K562 (cell line): Measurements from ENCODE around the gene NTRK3. TPM values are rescaled to one million over a fixed set of nuclear protein-coding genes. Genes with fewer than 3 reads are reported as not detected.

ENCODE experiments used
- ATAC-seq: fragments of 200-7000 bp; cut with Tn5 transposase; 3 replicates; pipeline ENCODE4 v1.9.1; 2020; ENCODE audit warnings: moderate library complexity
- BruUV-seq: library from RNA; stranded (reverse); fragments of 400-500 nt; replicated peaks from 2 replicates; lab custom pipeline; 2021; lab: Mats Ljungman, UMichigan
- CTCF ChIA-PET: fragments of 300-600 bp; formaldehyde crosslinking; extraction: SDS; loops from one replicate; lab custom pipeline; 2021; ENCODE audit warnings: low intra/inter-chr PET ratio; lab: Yijun Ruan, JAX
- POLR2A ChIA-PET: fragments of 300-600, 350-650 bp; sonication (Branson Sonifier 250); formaldehyde crosslinking; extraction: SDS; loops from one replicate; lab custom pipeline; 2021; ENCODE audit warnings: antibody characterized with exemption, inconsistent platforms; lab: Yijun Ruan, JAX
- DNase-seq, 4 experiments: peaks; one replicate each; pipeline versions ENCODE4 v3.0.0 to v3.0.0-alpha.2; 2011 to 2018; ENCODE audit warnings: low spot score in 3 of 4, mixed read lengths in 3 of 4; ENCODE audit errors: extremely low read depth in 1 of 4
- FAIRE-seq: peaks from 2 replicates; lab custom pipeline; 2011; peaks lifted over from hg19 to GRCh38; lab: Jason Lieb, UNC
- H2AFZ ChIP-seq: 2 replicates; pipeline ENCODE4 v1.6.0; 2011; ENCODE audit warnings: low read depth, low read length, control low read depth, inconsistent platforms
- H3K27ac ChIP-seq: fragments of 200-600 bp; 3 replicates; pipeline ENCODE4 v1.8.0; 2011; ENCODE audit warnings: low read depth, mild to moderate bottlenecking, control low read depth, inconsistent platforms, low read length, moderate library complexity, mixed read lengths; ENCODE audit errors: extremely low read depth
- H3K27me3 ChIP-seq, 2 experiments: fragments of 300-600 bp in 1 of 2; 2 replicates in 1 of 2; 3 replicates in 1 of 2; pipeline versions ENCODE4 v1.6.0 to v1.8.0; 2011; ENCODE audit warnings: inconsistent platforms in 2 of 2, low read length in 2 of 2, mild to moderate bottlenecking in 1 of 2, mixed read lengths in 1 of 2, moderate library complexity in 1 of 2; ENCODE audit not compliant: control insufficient read depth in 2 of 2, insufficient read depth in 2 of 2
- H3K36me3 ChIP-seq: fragments of 300-600 bp; 3 replicates; pipeline ENCODE4 v1.8.0; 2011; ENCODE audit warnings: mild to moderate bottlenecking, low read length, inconsistent platforms; ENCODE audit not compliant: control insufficient read depth, insufficient read depth
- H3K4me1 ChIP-seq, 2 experiments: fragments of 200-600 bp in 1 of 2; replicated peaks in 1 of 2; 2 replicates in 1 of 2; 3 replicates in 1 of 2; pipeline versions ENCODE4 v1.5.1 to v1.8.0; 2011; ENCODE audit warnings: inconsistent platforms in 2 of 2, low read length in 2 of 2, mild to moderate bottlenecking in 1 of 2, mixed read lengths in 1 of 2, moderate library complexity in 1 of 2; ENCODE audit not compliant: control insufficient read depth in 2 of 2, insufficient read depth in 2 of 2
- H3K4me2 ChIP-seq: 2 replicates; pipeline ENCODE4 v1.6.1; 2011; ENCODE audit warnings: low read length, control low read depth, inconsistent platforms, mixed read lengths; ENCODE audit not compliant: insufficient read depth
- H3K4me3 ChIP-seq: fragments of 200-600 bp; sonication (generic), shearing (Covaris generic); 2 replicates; pipeline ENCODE4 v1.5.1; 2016; ENCODE audit warnings: control low read depth, inconsistent platforms
- H3K79me2 ChIP-seq: fragments of 200-600 bp; 3 replicates; pipeline ENCODE4 v1.8.0; 2011; ENCODE audit warnings: low read length, inconsistent platforms; ENCODE audit not compliant: control insufficient read depth, insufficient read depth
- H3K9ac ChIP-seq, 2 experiments: 2 replicates each; pipeline versions ENCODE4 v1.6.0 to v1.6.1; 2011; ENCODE audit warnings: low read depth in 2 of 2, low read length in 2 of 2, control low read depth in 1 of 2, inconsistent platforms in 1 of 2, mild to moderate bottlenecking in 1 of 2, mixed read lengths in 1 of 2; ENCODE audit not compliant: insufficient read depth in 1 of 2
- H3K9me1 ChIP-seq: one replicate; pipeline ENCODE4 v1.6.0; 2011; ENCODE audit warnings: inconsistent platforms, mild to moderate bottlenecking, low read length, moderate library complexity; ENCODE audit not compliant: control insufficient read depth, insufficient read depth
- H3K9me3 ChIP-seq: replicated peaks from 2 replicates; pipeline ENCODE4 v1.5.1; 2011; ENCODE audit warnings: low read depth, low read length, inconsistent platforms; ENCODE audit not compliant: control insufficient read depth, insufficient read depth
- H4K20me1 ChIP-seq: replicated peaks from 2 replicates; pipeline ENCODE4 v1.6.1; 2011; ENCODE audit warnings: low read length, inconsistent platforms, mixed read lengths; ENCODE audit not compliant: control insufficient read depth, insufficient read depth
- ARID2 ChIP-seq: fragments of 450-650 bp; IDR thresholded peaks from 2 replicates; pipeline ENCODE4 v1.6.1; 2017; ENCODE audit warnings: antibody characterized with exemption, mild to moderate bottlenecking
- ATF6 ChIP-seq: sonication (generic); formaldehyde crosslinking; IDR thresholded peaks from 2 replicates; pipeline ENCODE4 v1.4.0; 2020; ENCODE audit warnings: mild to moderate bottlenecking, missing genetic modification reagents
- ETV6 ChIP-seq, 3 experiments: fragments of 150-350 bp in 1 of 3; sonication (generic) in 1 of 3; formaldehyde crosslinking in 1 of 3; IDR thresholded peaks; 2 replicates each; pipeline versions ENCODE4 v1.6.1 to v1.8.0; 2014 to 2022; ENCODE audit warnings: borderline replicate concordance in 2 of 3, low read depth in 2 of 3, antibody characterized with exemption in 1 of 3, low read length in 1 of 3, mild to moderate bottlenecking in 1 of 3, missing genetic modification reagents in 1 of 3
- HDAC2 ChIP-seq: fragments of 450-650 bp; IDR thresholded peaks from 2 replicates; pipeline ENCODE4 v1.6.1; 2016; ENCODE audit warnings: mild to moderate bottlenecking
- NEUROD1 ChIP-seq: fragments of 150-350 bp; IDR thresholded peaks from 2 replicates; pipeline ENCODE4 v1.6.1; 2014; ENCODE audit warnings: borderline replicate concordance, low read length, low read depth; ENCODE audit not compliant: partially characterized antibody
- NONO ChIP-seq, 2 experiments: fragments of 200-400 bp in 1 of 2; fragments of 450-650 bp in 1 of 2; formaldehyde crosslinking in 1 of 2; IDR thresholded peaks; 2 replicates each; pipeline ENCODE4 v1.6.1; 2017; ENCODE audit warnings: low read depth in 2 of 2, mild to moderate bottlenecking in 2 of 2, moderate library complexity in 2 of 2, low read length in 1 of 2
- RBM39 ChIP-seq: fragments of 200-400 bp; formaldehyde crosslinking; optimal IDR thresholded peaks from 2 replicates; pipeline ENCODE3; 2018; ENCODE audit warnings: low read depth, low read length
- SLC30A9 ChIP-seq: fragments of 250-450 bp; sonication (Bioruptor Pico); IDR thresholded peaks from 2 replicates; pipeline ENCODE4 v1.8.0; 2022; ENCODE audit warnings: mild to moderate bottlenecking, moderate library complexity
- TEAD1 ChIP-seq, 2 experiments: fragments of 450-650 bp in 1 of 2; sonication (generic) in 1 of 2; formaldehyde crosslinking; IDR thresholded peaks; 2 replicates each; pipeline versions ENCODE4 v1.4.0 to v1.8.0; 2020 to 2022; ENCODE audit warnings: mild to moderate bottlenecking in 2 of 2, missing genetic modification reagents in 1 of 2
- ZKSCAN1 ChIP-seq: fragments of 150-350 bp; IDR thresholded peaks from 2 replicates; pipeline ENCODE4 v1.6.1; 2016; ENCODE audit warnings: low read depth, low read length
- ZKSCAN3 ChIP-seq: fragments of 250-450 bp; sonication (Bioruptor Pico); IDR thresholded peaks from 2 replicates; pipeline ENCODE4 v1.4.0; 2020
- ZNF384 ChIP-seq: IDR thresholded peaks from 2 replicates; pipeline ENCODE4 v1.6.1; 2012; ENCODE audit warnings: low read depth, low read length, improper control_type of control experiment
- ZNF408 ChIP-seq: fragments of 250-450 bp; sonication (Bioruptor Pico); IDR thresholded peaks from 2 replicates; pipeline ENCODE4 v1.4.0; 2020; ENCODE audit warnings: low read depth, mild to moderate bottlenecking, moderate library complexity
- ZNF436 ChIP-seq: fragments of 250-450, 450-650 bp; sonication (Bioruptor Pico); formaldehyde crosslinking; IDR thresholded peaks from 2 replicates; pipeline ENCODE4 v1.7.0; 2020; ENCODE audit warnings: mild to moderate bottlenecking
- ZSCAN29 ChIP-seq: fragments of 450-650 bp; IDR thresholded peaks from 2 replicates; pipeline ENCODE4 v1.6.1; 2017
- WGBS: fragments of 100-300 bp; shearing (Covaris generic); methylation state at CpG from one replicate; pipeline ENCODE4 v1.1.6; 2016; ENCODE audit warnings: low coverage, mixed read lengths; ENCODE audit not compliant: insufficient coverage; ENCODE audit errors: missing lambda C conversion rate; 5-methylcytosine and 5-hydroxymethylcytosine counted together
- in situ Hi-C: fragments of 300-500 bp; cut with MboI; formaldehyde crosslinking; loops from 4 replicates; pipeline ENCODE4 v1.15.0; 2018; ENCODE audit warnings: inconsistent platforms, mixed read lengths
- intact Hi-C: fragments of 100-400 bp; cut with micrococcal nuclease; formaldehyde crosslinking; loops from 2 replicates; pipeline ENCODE4 v1.14.2; 2022
- polyA plus RNA-seq, 8 experiments: library from polyadenylated mRNA; depleted of rRNA in 4 of 8; stranded (reverse) in 5 of 8; unstranded in 3 of 8; fragments of >200 nt; fragmentation: Nextera tagmentation in 2 of 8; fragmentation: Illumina TruSeq in 1 of 8; extraction: Ambion mirVana in 2 of 8; extraction: Trizol in 1 of 8; gene quantifications; 2 replicates each; pipeline versions ENCODE4 v1.2.1 to v1.2.3, GENCODE V29; 2011 to 2014; ENCODE audit warnings: inconsistent platforms in 1 of 8, missing spikeins in 1 of 8
- total RNA-seq, 7 experiments: library from RNA; depleted of rRNA in 6 of 7; stranded (reverse); fragments of >200 nt in 6 of 7; fragmentation: Illumina TruSeq in 2 of 7; extraction: Trizol in 2 of 7; gene quantifications; 2 replicates each; pipeline versions ENCODE4 v1.2.1 to v1.2.3, GENCODE V29; 2011 to 2021; ENCODE audit warnings: low replicate concordance in 1 of 7

Gene NTRK3
- total and polyA plus RNA-seq, 9 of the 15 experiments (the other 6 are each of a cell fraction or from before 2014, with no cell fraction given): 0.11 to 0.13 TPM; not detected in 7

GRCh38 chr15:87944691-87945090 lies 311.8 kb downstream of the NTRK3 start:
- Histone ChIP-seq H3K4me1 (no peaks in the 10 kb centered on the region), H3K27me3 (peaks cover 0 to 21% of the 10 kb centered on the region in 2 experiments; a peak in 2 of 5 replicates), H3K27ac (no peak overlapping the region), H2AFZ (no peak overlapping the region), H3K36me3 (no peaks in the 10 kb centered on the region), H3K79me2 (no peaks in the 10 kb centered on the region), H3K9me3 (no peaks in the 10 kb centered on the region), H3K9ac (no peak overlapping the region), H3K9me1 (no peaks in the 10 kb centered on the region), H3K4me3 (no peak overlapping the region), H4K20me1 (no peaks in the 10 kb centered on the region), H3K4me2 (no peak overlapping the region)
- intact Hi-C loops (no loop called here), in situ Hi-C loops (no loop called here)
- BruUV-seq: no TSS peak
- ATAC-seq (no peak; the same call in 2 of the 3 replicates), FAIRE-seq (no peak), DNase-seq (no peak)
- TF ChIP-seq ZSCAN29 (no peak), ZKSCAN1 (no peak), SLC30A9 (CRISPR knock-in tag) (no peak), NONO (IDR thresholded peaks at IDR 0.05; ENCODE audit: low read depth in 2 of 2, low read length in 1 of 2) (no peak), ZNF384 (no peak), NEUROD1 (no peak)
- 1% methylated on average over 7 of the region's 7 CpGs for WGBS
- POLR2A ChIA-PET: interaction anchor here (0.5 kb wide), 1 partner anchor 320 kb away, joined by 3 read pairs; no protein-coding TSS in a partner anchor
- CTCF ChIA-PET: no interaction called here

GRCh38 chr15:87944050-87944449 lies 312.5 kb downstream of the NTRK3 start:
- DNase-seq (no peak), ATAC-seq (no peak)
- TF ChIP-seq RBM39 (no peak), ZNF408 (CRISPR knock-in tag) (no peak), TEAD1 (CRISPR knock-in tag; IDR thresholded peaks at IDR 0.05) (no peak), ATF6 (CRISPR knock-in tag) (no peak), ZNF436 (CRISPR knock-in tag) (no peak), HDAC2 (no peak), ARID2 (no peak), ZKSCAN3 (no peak), ETV6 (IDR thresholded peaks at IDR 0.05; ENCODE audit: borderline replicate concordance in 1 of 2, low read depth in 2 of 2, low read length in 1 of 2) (no peak), ETV6 (CRISPR knock-in tag; IDR thresholded peaks at IDR 0.05; ENCODE audit: borderline replicate concordance) (no peak)

More at GRCh38 chr15:87944050-87944449, 312.5 kb downstream of the NTRK3 start:
- intact Hi-C loops: no loop called here
- H3K4me3 ChIP-seq: no peak overlapping the region
- H3K36me3 ChIP-seq: no peaks in the 10 kb centered on the region
- WGBS: 2% methylated on average over 3 of the region's 3 CpGs
- ChIA-PET CTCF (no interaction called here), POLR2A (interaction anchor here (0.6 kb wide), 1 partner anchor 8 kb away, joined by 3 read pairs; no protein-coding TSS in a partner anchor)
- no peak overlapping the region for H2AFZ ChIP-seq
- no peaks in the 10 kb centered on the region for H4K20me1 ChIP-seq
- no peaks in the 10 kb centered on the region for H3K9me3 ChIP-seq
- no peaks in the 10 kb centered on the region for H3K9me1 ChIP-seq
- H3K9ac ChIP-seq: no peak overlapping the region
- H3K79me2 ChIP-seq: no peaks in the 10 kb centered on the region
- BruUV-seq: no TSS peak
- in situ Hi-C loops: no loop called here
- no peaks in the 10 kb centered on the region for H3K4me1 ChIP-seq
- H3K27ac ChIP-seq: no peak overlapping the region
- no peak overlapping the region for H3K4me2 ChIP-seq
- FAIRE-seq: no peak
- H3K27me3 ChIP-seq: peaks cover 0 to 20% of the 10 kb centered on the region in 2 experiments; a peak in 2 of 5 replicates
